CD4-positive, alpha-beta memory T cell (primary cell): ENCODE data around the gene GBE1. TPM values are rescaled to one million over a fixed set of nuclear protein-coding genes. Genes with fewer than 3 reads are reported as not detected.

Experiments used
- CTCF ChIA-PET: fragments of 350-600 bp; sonication (Branson Sonifier 250); formaldehyde crosslinking; loops from one replicate; lab custom pipeline; 2021; ENCODE audit warnings: inconsistent platforms; ENCODE audit not compliant: partially characterized antibody; lab: Charles Lee
- POLR2A ChIA-PET: fragments of 350-600 bp; sonication (Branson Sonifier 250); formaldehyde crosslinking; loops from one replicate; lab custom pipeline; 2021; ENCODE audit not compliant: partially characterized antibody; lab: Charles Lee
- DNase-seq, 5 donors: peaks; one replicate each; pipeline versions ENCODE4 v3.0.0 to v3.0.0-alpha.2; 2020 to 2022; ENCODE audit warnings: mixed read lengths in 1 of 5
- H3K27ac ChIP-seq: one replicate; pipeline ENCODE4 v1.7.0; 2013; ENCODE audit warnings: low read depth, low read length
- H3K27me3 ChIP-seq: 2 replicates; pipeline ENCODE4 v1.7.0; 2013; ENCODE audit warnings: mild to moderate bottlenecking, low read length, moderate library complexity; ENCODE audit not compliant: insufficient read depth
- H3K36me3 ChIP-seq: 2 replicates; pipeline ENCODE4 v1.7.0; 2013; ENCODE audit warnings: mild to moderate bottlenecking, low read length, moderate library complexity; ENCODE audit not compliant: insufficient read depth
- H3K4me1 ChIP-seq: 2 replicates; pipeline ENCODE4 v1.7.0; 2013; ENCODE audit warnings: mild to moderate bottlenecking, low read length, moderate library complexity; ENCODE audit not compliant: insufficient read depth
- H3K4me3 ChIP-seq, 2 donors: one replicate each; pipeline ENCODE4 v1.7.0; 2013; ENCODE audit warnings: low read length in 2 of 2, mild to moderate bottlenecking in 1 of 2
- H3K9me3 ChIP-seq, 2 donors: one replicate each; pipeline ENCODE4 v1.7.0; 2013; ENCODE audit warnings: low read length in 2 of 2, control low read depth in 1 of 2; ENCODE audit not compliant: control insufficient read depth in 1 of 2
- H3K27ac Mint-ChIP-seq, 7 donors: one replicate each; pipeline ENCODE4 v1.8.0; 2020 to 2021; ENCODE audit warnings: mixed read lengths in 7 of 7, mild to moderate bottlenecking in 6 of 7, inconsistent platforms in 3 of 7, moderate library complexity in 3 of 7
- H3K27me3 Mint-ChIP-seq, 2 donors: one replicate each; pipeline ENCODE4 v1.8.0; 2020 to 2021; ENCODE audit warnings: mixed read lengths in 2 of 2
- H3K36me3 Mint-ChIP-seq, 2 donors: one replicate each; pipeline ENCODE4 v1.8.0; 2020 to 2021; ENCODE audit warnings: mixed read lengths in 2 of 2, inconsistent platforms in 1 of 2, mild to moderate bottlenecking in 1 of 2
- H3K4me1 Mint-ChIP-seq, 4 donors: one replicate each; pipeline ENCODE4 v1.8.0; 2020 to 2021; ENCODE audit warnings: mixed read lengths in 4 of 4, mild to moderate bottlenecking in 1 of 4
- H3K4me3 Mint-ChIP-seq, 8 donors: one replicate each; pipeline ENCODE4 v1.8.0; 2020 to 2021; ENCODE audit warnings: mixed read lengths in 8 of 8, mild to moderate bottlenecking in 7 of 8, moderate library complexity in 6 of 8, inconsistent platforms in 3 of 8
- H3K9me3 Mint-ChIP-seq, 8 donors: one replicate each; pipeline ENCODE4 v1.8.0; 2020 to 2021; ENCODE audit warnings: mixed read lengths in 8 of 8, mild to moderate bottlenecking in 5 of 8, inconsistent platforms in 3 of 8, moderate library complexity in 1 of 8
- intact Hi-C: fragments of 100-400 bp; cut with micrococcal nuclease; formaldehyde crosslinking; loops from one replicate; pipeline ENCODE4 v1.15.1; 2023
- polyA plus RNA-seq, 2 donors: library from polyadenylated mRNA; unstranded; fragments of 300-500 nt; fragmentation: Illumina TruSeq; gene quantifications; one replicate each; pipeline ENCODE4 v1.2.3, GENCODE V29; 2021
- total RNA-seq, 2 experiments: library from RNA; stranded (reverse); gene quantifications; one replicate each; pipeline ENCODE4 v1.2.3, GENCODE V29; 2021

The GBE1 gene
- total and polyA plus RNA-seq, 4 experiments from 2014 or later = 9.3 to 16.6 (median 11.0) TPM

DNA sequence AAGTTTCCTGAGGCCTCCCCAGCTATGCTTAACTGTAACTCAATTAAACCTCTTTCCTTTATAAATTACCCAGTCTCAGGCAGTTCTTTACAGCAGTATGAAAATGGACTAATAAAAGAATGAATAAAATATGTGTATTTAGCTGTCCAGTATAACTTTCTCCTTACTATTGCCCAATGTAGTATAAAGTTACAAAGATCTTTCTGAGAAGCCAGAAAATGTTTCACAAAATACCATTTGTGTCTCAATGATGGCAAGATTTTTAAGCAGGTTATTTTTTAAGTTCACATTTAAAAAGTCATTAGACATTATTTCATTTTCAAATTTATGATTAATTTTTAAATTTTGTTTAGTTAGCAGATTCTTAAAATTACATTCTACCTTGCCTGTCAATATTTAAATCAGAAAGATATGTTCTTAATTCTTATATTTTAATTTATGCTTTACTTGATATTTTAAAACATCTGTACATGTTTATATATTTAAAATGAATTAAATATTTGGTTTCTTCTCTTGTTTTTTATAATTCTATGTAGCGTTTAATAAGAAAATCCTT is 189.2 kb downstream of the GBE1 start:
- Histone ChIP-seq H3K27ac (no peak overlapping the region), H3K9me3 (no peaks in the 10 kb centered on the region), H3K27me3 (no peaks in the 10 kb centered on the region), H3K36me3 (no peaks in the 10 kb centered on the region), H3K4me1 (no peaks in the 10 kb centered on the region), H3K4me3 (no peak overlapping the region)
- ChIA-PET POLR2A (no interaction called here), CTCF (interaction anchor here (0.6 kb wide), 1 partner anchor 21 kb away, joined by 3 read pairs; no protein-coding TSS in a partner anchor)
- Mint-ChIP-seq H3K27ac (peak overlapping the region in 1 of 7 donors; percentile 65), H3K36me3 (peaks cover 17 to 44% of the 10 kb centered on the region in 2 donors), H3K4me3 (no peak overlapping the region), H3K4me1 (peaks cover 0 to 5% (median 2%) of the 10 kb centered on the region in 4 donors), H3K9me3 (peaks cover 0 to 4% (median under 1%) of the 10 kb centered on the region in 8 donors), H3K27me3 (no peaks in the 10 kb centered on the region)
- intact Hi-C loops = no loop called here
- no peak for DNase-seq

DNA sequence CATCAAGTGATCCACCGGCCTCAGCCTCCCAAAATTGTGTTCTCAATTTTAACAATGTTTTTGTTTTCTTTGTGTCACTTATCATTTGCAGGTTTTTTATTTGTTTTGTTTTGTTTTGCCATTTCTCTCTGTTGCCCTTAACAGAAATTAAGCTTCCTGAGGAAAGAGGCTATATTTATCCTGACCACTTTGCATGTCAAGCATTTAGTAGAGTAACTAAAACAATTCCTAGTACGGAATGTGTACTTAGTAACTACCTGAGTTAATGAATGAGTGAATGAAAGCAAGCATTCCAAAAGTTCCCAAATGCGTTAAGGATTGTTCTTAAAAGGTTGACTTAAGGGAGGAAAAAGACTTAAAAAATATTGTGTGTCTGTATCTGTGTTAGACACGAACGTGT is 193.1 kb downstream of the GBE1 start:
- no peak overlapping the region for H3K4me3 Mint-ChIP-seq
- intact Hi-C loops = no loop called here
- no peak overlapping the region for H3K27ac Mint-ChIP-seq
- Histone ChIP-seq H3K4me1 (no peaks in the 10 kb centered on the region), H3K4me3 (no peak overlapping the region), H3K9me3 (no peaks in the 10 kb centered on the region), H3K27ac (no peak overlapping the region), H3K27me3 (no peaks in the 10 kb centered on the region), H3K36me3 (no peaks in the 10 kb centered on the region)
- H3K36me3 Mint-ChIP-seq = peaks cover 38 to 64% of the 10 kb centered on the region in 2 donors
- H3K4me1 Mint-ChIP-seq = peaks cover 0 to 5% (median 2%) of the 10 kb centered on the region in 4 donors
- peaks cover 0 to 30% (median 12%) of the 10 kb centered on the region in 8 donors for H3K9me3 Mint-ChIP-seq
- ChIA-PET CTCF (no interaction called here), POLR2A (no interaction called here)
- no peak for DNase-seq
- H3K27me3 Mint-ChIP-seq = no peaks in the 10 kb centered on the region

DNA sequence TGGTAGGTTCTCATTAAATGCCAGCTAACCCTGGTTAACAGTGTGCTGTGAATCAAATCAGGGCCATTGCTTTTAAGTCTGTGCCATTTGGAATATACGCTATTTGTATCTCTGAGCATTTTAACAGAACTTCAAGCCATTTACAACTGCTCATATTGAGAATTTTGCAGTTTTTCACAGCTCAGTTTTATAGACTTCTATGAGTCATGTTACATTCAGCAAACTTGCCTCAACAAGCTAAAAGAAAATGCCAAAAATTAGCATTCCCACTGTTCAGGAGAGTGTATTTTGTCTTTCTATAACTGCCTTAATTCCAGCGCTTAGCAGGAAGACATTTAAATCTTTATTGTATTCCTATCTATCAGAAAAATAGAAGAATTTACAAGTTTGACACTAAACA is 196.4 kb downstream of the GBE1 start:
- Mint-ChIP-seq H3K4me1 (peaks cover 0 to under 1% (median 0%) of the 10 kb centered on the region in 4 donors), H3K27ac (no peak overlapping the region), H3K27me3 (no peaks in the 10 kb centered on the region), H3K4me3 (no peak overlapping the region), H3K36me3 (peaks cover 34 to 46% of the 10 kb centered on the region in 2 donors), H3K9me3 (peaks cover 0 to 30% (median 12%) of the 10 kb centered on the region in 8 donors)
- H3K4me1 ChIP-seq = no peaks in the 10 kb centered on the region
- ChIA-PET CTCF (no interaction called here), POLR2A (no interaction called here)
- no peaks in the 10 kb centered on the region for H3K27me3 ChIP-seq
- no peak overlapping the region for H3K27ac ChIP-seq
- H3K36me3 ChIP-seq = no peaks in the 10 kb centered on the region
- no peak overlapping the region for H3K4me3 ChIP-seq
- intact Hi-C loops = no loop called here
- DNase-seq = no peak
- H3K9me3 ChIP-seq = no peaks in the 10 kb centered on the region

GRCh38 chr3:81558106-81558505 is 203.3 kb downstream of the GBE1 start:
- H3K27me3 Mint-ChIP-seq = no peaks in the 10 kb centered on the region
- Histone ChIP-seq H3K27ac (no peak overlapping the region), H3K27me3 (no peaks in the 10 kb centered on the region), H3K36me3 (no peaks in the 10 kb centered on the region), H3K4me3 (no peak overlapping the region), H3K4me1 (no peaks in the 10 kb centered on the region), H3K9me3 (no peaks in the 10 kb centered on the region)
- H3K4me1 Mint-ChIP-seq = no peaks in the 10 kb centered on the region
- CTCF ChIA-PET = no interaction called here
- no peak overlapping the region for H3K27ac Mint-ChIP-seq
- peaks cover 3 to 8% of the 10 kb centered on the region in 2 donors for H3K36me3 Mint-ChIP-seq
- intact Hi-C loops = no loop called here
- DNase-seq = no peak
- no peaks in the 10 kb centered on the region for H3K9me3 Mint-ChIP-seq
- POLR2A ChIA-PET = no interaction called here
- H3K4me3 Mint-ChIP-seq = no peak overlapping the region

- H3K9me3 Mint-ChIP-seq = peaks cover 0 to 10% (median 5%) of the 10 kb centered on the region in 8 donors
- H3K4me1 Mint-ChIP-seq = no peaks in the 10 kb centered on the region
- no peak overlapping the region for H3K27ac ChIP-seq
- H3K36me3 ChIP-seq = no peaks in the 10 kb centered on the region
- intact Hi-C loops = no loop called here
- ChIA-PET POLR2A (no interaction called here), CTCF (no interaction called here)
- H3K36me3 Mint-ChIP-seq = peaks cover 7 to 9% of the 10 kb centered on the region in 2 donors
- no peaks in the 10 kb centered on the region for H3K27me3 Mint-ChIP-seq
- no peaks in the 10 kb centered on the region for H3K27me3 ChIP-seq
- H3K4me3 Mint-ChIP-seq = no peak overlapping the region
- H3K9me3 ChIP-seq = no peaks in the 10 kb centered on the region
- H3K27ac Mint-ChIP-seq = no peak overlapping the region
- no peak for DNase-seq
- no peak overlapping the region for H3K4me3 ChIP-seq
- no peaks in the 10 kb centered on the region for H3K4me1 ChIP-seq
These were observed 206.6 kb downstream of the GBE1 start for GRCh38 chr3:81554801-81555200.

- Mint-ChIP-seq H3K36me3 (peaks cover 7 to 9% of the 10 kb centered on the region in 2 donors), H3K27ac (no peak overlapping the region), H3K4me3 (no peak overlapping the region), H3K4me1 (no peaks in the 10 kb centered on the region), H3K27me3 (no peaks in the 10 kb centered on the region), H3K9me3 (peaks cover 0 to 10% (median 5%) of the 10 kb centered on the region in 8 donors)
- ChIA-PET CTCF (no interaction called here), POLR2A (no interaction called here)
- no peak for DNase-seq
- Histone ChIP-seq H3K4me3 (no peak overlapping the region), H3K36me3 (no peaks in the 10 kb centered on the region), H3K27me3 (no peaks in the 10 kb centered on the region), H3K4me1 (no peaks in the 10 kb centered on the region), H3K9me3 (no peaks in the 10 kb centered on the region), H3K27ac (no peak overlapping the region)
- intact Hi-C loops = no loop called here
These were observed 207.1 kb downstream of the GBE1 start for GRCh38 chr3:81554388-81554787.

GRCh38 chr3:81550415-81550814 is 211.0 kb downstream of the GBE1 start:
- no peaks in the 10 kb centered on the region for H3K9me3 ChIP-seq
- Mint-ChIP-seq H3K36me3 (peaks cover 12 to 15% of the 10 kb centered on the region in 2 donors), H3K4me1 (no peaks in the 10 kb centered on the region), H3K27me3 (no peaks in the 10 kb centered on the region), H3K27ac (no peak overlapping the region), H3K9me3 (peaks cover 0 to 11% (median 7%) of the 10 kb centered on the region in 8 donors), H3K4me3 (no peak overlapping the region)
- CTCF ChIA-PET = no interaction called here
- H3K27me3 ChIP-seq = no peaks in the 10 kb centered on the region
- intact Hi-C loops = no loop called here
- H3K4me3 ChIP-seq = no peak overlapping the region
- no peak overlapping the region for H3K27ac ChIP-seq
- DNase-seq = no peak
- no peaks in the 10 kb centered on the region for H3K4me1 ChIP-seq
- POLR2A ChIA-PET = no interaction called here
- no peaks in the 10 kb centered on the region for H3K36me3 ChIP-seq
